ENCODE measurements around the gene HS6ST1.

GRCh38 chr2:128341621-128342020 lies 23.0 kb upstream of the HS6ST1 start:
- no peak for TF ChIP-seq CTCF (IDR thresholded peaks at IDR 0.05; ENCODE audit: extremely low read depth in 1 of 2, insufficient read depth in 1 of 2, low read depth in 1 of 2, low read length in 2 of 2)
- no peak for TF ChIP-seq EZH2 (IDR thresholded peaks at IDR 0.05; ENCODE audit: borderline replicate concordance, low read depth, low read length, severe bottlenecking)
- no peak for TF ChIP-seq POLR2AphosphoS5 (IDR thresholded peaks at IDR 0.05; ENCODE audit: insufficient read depth, low read depth, low read length)
- no peak for TF ChIP-seq POLR2A (IDR thresholded peaks at IDR 0.05; ENCODE audit: low read depth, low read length)
- no peak for TF ChIP-seq MYC (IDR thresholded peaks at IDR 0.05; ENCODE audit: low read depth, low read length)
- TF ChIP-seq GATA2 (IDR thresholded peaks at IDR 0.05; ENCODE audit: insufficient read depth, insufficient read length, low read depth, low read length) = no peak
- TF ChIP-seq FOS (IDR thresholded peaks at IDR 0.05; ENCODE audit: borderline replicate concordance, insufficient read depth, low read length) = no peak
